Smooth muscle cell of the brain vasculature (primary cell): ENCODE data around the gene SFMBT1.
A peak's percentile ranks its signal among the peaks of the same experiment; 100 is the strongest.
"Not testable (repeated sequence)": the region's sequence is repeated elsewhere in the genome, so short reads cannot be mapped to it uniquely, and the experiment has no call there.

ENCODE experiments used
- DNase-seq: peaks from one replicate; pipeline ENCODE4 v3.0.0-alpha.2; 2012; ENCODE audit warnings: low read depth, low spot score

SFMBT1 gene

DNA sequence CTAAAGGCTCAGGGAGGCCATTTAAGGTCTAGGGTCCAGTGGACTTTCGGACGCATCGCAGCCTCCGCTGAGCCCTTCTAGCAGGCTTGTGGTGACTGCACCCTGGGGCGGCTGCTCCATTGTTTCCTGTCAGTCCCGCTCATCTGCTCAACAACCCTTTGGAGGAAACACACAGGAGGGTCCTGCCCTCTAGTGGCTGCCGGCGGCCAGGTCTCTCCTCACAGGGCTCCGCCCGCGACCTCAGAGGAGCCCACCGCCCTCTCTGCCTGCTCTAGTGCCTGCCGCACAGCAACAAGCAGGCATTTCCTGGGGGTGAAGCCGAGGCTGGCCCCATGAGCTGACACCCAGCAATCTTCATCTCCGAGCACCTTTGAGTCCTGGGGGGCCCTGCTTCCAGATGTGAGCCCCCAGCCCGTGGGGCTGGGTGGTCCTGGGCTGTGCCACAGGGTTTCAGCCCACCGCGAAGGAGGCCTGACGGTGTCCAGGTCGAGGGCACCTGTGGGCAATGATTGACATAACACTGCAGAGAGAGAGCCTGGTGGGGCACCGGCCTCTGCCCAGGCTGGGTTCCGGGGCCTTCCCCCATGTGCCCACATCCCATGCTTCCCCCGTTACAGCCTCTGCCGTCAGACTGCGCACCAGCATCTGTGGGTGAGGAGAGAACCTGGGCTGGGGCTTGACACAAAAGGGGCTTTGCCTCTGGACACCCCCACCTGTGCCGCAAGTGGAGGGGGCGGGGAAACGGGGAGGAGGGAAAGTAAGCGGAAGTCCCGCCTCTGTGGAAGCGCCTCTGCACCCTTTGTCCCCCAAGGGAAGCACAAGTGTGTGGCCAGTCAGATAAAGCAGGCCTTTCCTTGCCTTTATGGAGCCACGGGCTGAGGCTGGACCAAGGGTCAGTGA, 27.0 kb upstream of the SFMBT1 start:
- DNase-seq, result peak; percentile 33

DNA sequence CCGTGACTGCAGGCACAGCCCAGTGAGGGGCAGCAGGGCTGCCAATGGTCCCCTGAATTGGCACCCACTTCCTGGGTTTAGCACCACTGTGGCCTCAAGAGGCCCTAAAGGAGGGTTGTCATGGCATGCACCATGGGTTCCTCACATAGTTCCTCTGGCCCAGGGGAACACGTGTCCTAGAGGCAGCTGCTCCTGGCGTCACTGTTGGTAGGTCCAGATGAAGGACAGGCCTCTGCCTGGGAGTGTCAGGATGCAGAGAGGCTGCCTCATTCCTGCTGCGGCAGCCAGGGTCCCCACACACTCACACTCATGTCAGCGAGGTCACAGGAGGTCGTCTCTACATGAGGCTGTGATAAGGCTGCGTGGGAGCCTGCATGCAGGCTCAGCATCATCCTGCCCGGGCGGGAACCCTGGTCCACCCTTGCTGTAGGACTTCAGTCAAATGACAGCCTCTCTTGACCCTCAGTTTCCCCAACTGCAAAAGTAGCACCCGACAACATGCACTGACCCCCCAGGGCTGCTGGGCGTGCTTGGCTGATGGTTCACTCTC, 26.1 kb upstream of the SFMBT1 start:
- DNase-seq, result no peak

DNA sequence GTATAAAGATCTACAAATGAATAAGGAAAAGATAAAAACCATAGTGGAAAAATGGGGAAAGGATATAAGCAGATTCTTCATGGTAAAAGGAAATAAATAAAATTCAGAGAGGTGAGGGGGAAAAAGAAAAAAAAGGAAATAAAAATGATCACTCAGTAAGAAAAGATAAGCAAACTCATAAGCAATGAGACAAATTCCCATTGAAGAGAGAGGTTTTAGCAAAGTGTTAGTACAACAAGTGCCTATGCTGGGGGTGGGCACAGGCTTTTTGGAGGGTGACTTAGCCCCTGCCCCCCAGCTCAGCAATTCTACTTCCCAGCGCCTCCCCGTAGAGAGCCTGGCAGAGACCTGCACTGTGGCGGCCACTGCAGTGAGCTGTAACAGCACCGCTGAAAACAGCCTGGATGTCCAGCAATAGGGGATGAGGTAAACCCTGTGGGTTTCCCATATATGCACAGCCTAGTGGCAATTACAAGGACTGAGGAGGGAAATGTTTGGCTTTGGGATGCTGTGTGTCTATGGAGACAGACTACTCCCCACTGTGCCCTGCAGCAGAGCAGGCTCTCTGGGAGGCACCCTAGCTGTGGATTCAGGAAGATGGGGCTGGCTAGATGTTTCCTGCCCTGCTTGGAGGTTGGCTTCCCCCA, 23.7 kb upstream of the SFMBT1 start:
- no peak for DNase-seq

DNA sequence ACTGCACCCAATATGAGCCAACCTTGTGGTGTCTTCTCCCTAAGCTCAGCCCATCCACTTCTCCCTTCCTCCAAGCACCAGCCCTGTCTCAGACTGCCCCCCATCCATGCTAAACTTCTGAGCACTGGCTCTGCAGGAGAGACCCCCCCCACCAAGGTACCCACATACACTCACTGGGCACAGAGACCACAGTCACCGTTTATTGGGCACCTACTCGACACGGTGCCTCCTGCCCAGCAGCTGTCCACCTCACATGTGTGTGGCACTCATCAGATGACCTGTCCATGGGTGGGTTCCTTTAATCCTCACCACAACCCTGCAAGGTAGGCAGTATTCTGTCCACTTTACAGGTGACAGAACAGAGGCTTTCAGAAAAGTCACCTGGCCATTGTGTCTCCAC, 22.3 kb upstream of the SFMBT1 start:
- DNase-seq, result no peak

DNA sequence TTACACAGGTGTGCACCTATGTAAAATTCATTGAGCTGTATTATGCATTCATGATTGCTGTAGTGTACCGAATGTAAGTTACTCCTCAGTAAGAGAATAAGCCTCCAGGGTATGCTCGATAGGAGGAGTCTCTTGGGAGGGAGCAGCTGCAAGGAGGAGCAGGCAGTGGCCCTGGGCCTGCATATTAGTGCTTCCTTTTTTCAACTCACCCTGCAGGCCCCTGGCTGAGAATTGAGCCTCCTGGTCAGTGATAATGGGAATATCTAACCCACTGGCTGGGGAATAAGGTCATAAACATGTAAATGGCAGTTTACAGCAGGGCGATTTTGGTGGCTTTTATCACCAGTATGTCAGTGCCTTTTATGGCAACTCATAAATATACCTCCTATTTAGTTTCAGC, 21.7 kb upstream of the SFMBT1 start:
- DNase-seq, result no peak

DNA sequence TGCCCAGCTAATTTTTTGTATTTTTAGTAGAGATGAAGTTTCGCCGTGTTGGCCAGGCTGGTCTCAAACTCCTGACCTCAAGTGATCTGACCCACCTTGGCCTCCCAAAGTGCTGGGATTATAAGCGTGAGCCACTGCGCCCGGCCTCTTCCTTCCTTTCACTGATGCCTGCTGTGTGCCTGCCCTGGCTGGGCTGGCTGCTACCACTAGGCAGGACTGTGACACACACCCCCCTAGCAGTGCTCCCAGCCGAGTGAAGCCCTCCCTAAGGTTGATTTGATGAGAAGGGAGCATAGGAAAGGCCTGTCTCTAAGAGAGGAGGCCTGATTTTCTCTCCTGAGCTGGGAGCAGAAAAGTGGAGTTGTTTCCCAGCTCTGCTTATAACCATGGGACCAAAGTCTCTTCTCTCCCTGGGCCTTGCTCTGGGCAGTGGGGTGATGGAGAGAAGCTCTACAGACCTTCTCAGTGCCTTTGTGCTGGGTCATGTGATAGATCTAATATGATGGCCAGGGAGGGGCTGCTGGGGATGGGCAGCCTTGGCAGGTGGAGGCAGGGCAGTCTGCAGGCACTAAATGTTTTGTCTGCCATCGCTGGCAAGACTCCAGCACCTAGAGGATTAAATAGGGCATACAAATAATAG, 20.1 kb upstream of the SFMBT1 start:
- DNase-seq, result no peak

DNA sequence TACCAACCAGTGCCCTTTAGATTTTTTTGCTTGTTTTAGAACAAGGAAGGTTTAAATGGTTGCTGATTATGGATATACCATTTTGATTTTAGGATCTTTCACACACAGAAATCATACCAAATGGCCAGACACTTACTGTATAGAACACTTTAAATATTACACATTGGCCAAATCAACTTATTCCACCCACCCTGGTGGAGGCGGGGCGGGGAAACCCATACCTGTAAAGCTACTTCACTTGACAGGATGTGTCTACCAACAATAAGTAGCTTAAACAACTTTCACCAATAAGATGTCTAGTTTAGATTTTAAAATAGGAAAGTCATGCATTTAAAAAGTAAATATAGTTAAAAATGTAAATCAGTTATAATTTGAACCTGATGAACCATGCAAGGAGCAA, 17.0 kb upstream of the SFMBT1 start:
- no peak for DNase-seq

DNA sequence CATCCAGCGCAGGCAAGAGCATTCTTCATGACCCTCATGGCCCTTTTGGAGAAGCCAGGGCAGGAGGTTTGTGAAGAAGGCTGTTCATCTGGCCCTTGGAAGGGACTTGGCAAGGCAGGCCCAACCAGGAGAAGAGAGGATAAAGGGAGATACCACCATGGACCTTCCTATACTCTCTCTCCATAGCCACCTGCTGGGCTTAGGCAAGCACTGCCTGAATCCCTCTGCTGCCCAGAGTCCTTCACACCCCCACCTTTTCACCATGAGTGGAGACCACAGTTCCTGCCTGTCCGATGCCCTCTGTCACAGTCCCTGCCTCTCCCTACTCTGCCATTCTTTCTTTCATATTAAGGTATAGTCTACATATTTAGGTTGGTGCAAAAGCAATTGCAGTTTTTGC, 10.6 kb upstream of the SFMBT1 start:
- DNase-seq, result no peak

DNA sequence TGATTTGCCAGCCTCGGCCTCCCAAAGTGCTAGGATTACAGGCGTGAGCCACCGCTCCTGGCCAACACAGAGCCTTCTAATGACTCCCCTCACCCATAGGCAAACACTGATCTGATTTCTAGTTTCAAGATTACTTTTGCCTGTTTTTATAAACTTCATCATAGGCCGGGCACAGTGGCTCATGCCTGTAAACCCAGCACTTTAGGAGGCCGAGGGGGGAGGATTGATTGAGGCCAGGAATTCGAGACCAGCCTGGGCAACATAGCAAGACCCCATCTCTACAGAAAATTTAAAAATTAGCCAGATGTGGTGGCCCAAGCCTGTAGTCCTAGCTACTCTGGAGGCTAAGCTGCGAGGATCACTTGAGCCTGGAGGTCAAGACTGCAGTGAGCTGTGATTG, 8.4 kb upstream of the SFMBT1 start:
- not testable (repeated sequence) for DNase-seq

DNA sequence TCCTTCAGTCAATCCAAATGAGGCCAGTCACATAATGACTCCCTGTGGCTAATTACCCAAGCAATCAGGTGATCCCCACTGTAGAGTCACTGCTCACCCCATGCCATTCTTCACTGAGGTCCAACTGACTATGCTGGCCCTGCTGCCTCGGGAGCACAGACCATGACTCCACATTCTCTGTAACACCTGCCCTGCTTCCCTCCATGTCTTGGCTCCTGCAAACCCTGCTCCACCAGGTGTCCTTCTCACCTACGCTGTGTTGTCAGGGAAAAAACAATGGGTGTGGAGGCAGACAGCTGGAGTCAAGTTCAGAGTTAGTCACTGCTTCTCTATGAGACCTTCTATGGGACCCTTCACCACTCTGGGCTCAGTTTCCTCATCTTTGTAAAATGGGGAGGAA, 6.1 kb upstream of the SFMBT1 start:
- DNase-seq, result no peak

DNA sequence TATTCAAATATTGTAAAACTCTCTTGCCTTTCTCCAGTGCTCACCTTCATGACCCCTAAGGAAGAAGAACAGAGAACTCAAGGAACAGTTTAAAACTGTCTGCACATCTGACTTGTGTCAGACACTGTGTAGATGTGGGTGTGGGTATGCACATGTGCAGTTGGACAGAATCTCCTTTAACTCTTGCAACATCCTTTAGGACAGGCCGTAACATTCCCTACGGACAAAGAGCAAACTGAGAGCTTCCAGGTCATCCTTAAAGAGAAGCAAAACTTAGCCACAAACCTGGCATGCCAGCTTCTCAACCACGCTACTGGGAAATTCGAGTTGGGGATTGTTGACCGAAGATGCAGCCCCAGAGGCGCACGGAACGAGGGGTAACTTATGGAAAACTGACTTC, 4.1 kb upstream of the SFMBT1 start:
- no peak for DNase-seq

DNA sequence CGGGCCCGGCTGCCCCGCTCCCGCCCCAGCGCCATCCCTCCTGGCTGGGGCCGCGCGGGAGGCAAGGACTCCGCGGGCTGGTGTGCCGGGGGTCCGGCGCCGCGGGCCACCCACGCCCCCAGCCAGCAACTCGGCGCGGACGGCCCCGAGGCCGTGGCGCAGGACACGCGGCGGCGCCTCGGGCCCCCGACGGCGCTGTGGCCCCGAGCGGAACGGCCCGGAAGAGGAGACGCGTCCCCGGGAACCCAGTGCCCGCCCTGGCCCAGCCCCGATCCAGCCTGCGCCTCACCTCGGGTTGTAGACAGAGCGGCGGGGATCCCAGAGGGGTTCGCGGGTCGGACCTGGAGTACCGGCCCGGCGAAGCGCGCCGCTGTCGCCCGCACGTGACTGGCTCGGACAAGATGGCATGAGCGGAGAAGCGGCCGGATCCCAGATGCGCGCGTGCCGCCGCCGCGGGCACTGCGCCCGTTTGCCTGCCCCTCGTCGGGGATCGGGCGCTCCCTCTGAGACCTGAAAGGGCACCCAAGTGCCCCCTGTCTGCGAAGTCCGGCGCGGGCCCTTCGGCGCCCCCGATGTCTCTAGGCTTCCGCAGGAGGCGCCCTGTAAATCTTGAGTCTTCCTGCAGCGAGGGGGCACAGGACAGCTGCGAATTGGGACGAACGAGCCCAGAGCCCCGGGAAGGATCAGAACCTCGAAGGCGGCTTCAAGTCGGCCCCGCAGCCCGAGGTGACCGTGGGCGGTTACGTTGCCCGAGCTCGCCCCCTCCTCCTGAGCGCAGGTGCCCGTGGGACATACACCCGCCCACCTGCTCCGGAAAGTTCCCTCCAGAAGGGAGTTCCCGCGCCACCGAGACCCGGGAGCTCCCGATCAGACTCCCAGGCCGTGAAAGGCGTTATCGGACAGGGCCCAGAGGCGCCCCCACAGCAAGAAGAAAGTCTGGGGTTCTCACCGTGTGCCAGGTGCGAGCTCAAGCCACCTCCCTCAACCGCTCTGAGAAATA, 598 bp upstream of the SFMBT1 start:
- DNase-seq, result no peak

DNA sequence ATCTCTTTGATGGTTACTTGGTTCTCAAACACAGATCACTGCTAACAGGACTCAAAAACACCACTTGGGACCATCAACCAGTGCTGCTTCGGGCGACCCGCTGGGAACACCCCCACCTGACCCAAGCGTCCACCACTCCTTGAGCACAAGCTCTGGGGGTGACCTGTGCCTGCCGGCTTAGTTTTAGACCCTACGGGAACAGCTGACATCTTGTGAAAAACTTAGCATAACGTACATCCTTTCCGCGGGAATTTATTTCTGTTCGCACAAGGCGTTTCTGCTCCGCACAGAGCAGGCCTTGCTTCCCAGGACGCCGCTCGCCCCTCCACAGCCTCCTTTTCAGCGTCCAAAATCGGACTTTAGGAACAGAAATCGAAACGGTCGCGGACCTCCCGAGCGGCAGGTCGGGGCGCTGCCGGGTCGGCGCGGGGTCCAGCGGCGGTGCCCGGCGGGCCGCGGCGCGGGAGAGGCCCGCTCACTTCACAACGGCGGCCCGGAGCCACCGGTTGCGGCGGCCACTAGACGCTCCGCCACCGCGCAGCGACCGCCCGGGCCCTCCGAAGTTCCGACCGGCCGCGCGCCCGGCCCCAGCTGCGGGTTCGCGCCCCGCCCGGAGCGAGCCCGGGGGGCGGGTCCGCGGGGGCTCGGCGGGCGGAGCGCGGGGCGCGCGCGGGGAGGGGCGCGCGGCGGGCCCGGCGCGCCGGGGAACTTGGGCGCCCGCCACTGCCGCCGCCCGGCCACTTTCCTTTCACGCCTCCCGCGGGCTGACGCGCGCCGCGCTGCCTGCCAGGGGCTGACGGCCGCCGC, 959 bp downstream of the SFMBT1 start:
- no peak for DNase-seq

DNA sequence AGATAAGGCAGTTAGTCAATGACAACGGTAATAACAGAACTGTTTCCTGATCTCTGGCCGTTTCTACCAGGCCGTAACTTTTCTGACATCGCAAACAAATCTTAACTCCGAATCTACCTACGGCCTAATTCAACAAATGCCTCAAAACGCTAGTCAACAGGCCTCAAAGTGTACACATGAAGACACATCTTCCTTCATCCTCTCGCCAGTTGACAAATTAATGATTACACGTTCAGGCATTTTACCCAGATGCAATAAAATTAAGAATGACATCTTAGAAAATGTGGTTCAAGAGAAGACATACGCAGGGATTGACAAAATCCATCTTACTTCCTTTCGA, 1.5 kb downstream of the SFMBT1 start:
- no peak for DNase-seq

DNA sequence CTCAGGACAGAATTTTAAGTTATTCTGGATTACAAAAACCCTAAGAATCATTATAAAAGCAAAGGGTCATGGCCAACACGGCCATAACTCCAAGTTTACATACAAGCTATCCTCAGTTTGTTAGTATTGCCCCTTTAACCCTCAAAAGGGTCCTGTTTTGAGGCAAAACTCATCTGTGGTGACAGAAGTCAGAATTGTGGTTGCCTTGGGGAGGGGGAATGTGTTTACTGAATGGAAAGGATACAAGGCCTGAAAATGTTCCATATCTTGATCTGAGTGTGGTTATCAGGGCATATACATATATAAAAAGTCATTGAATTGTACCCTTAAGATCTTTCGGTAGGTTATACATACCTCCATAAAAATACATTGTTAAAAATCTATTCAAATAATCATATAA, 2.1 kb downstream of the SFMBT1 start:
- DNase-seq, result no peak

DNA sequence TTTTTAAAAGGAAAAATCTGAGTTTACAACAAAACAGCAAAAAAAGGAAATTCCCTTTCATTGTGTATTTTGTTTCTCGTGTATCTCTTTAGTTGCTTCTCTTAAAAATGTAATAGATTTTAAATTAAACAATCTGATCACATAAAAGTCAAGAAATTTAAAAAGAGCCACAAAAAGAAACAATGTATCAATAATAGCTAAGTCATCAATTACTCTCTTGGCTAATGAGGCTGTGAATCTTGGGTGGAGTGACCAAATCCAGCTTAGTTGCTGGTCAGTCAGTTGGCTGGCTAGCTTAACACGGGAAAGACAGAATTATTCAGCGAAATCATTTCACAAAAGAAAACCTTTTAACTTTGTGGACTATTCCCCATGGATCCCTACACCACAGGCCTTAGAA, 3.2 kb downstream of the SFMBT1 start:
- DNase-seq, result no peak

DNA sequence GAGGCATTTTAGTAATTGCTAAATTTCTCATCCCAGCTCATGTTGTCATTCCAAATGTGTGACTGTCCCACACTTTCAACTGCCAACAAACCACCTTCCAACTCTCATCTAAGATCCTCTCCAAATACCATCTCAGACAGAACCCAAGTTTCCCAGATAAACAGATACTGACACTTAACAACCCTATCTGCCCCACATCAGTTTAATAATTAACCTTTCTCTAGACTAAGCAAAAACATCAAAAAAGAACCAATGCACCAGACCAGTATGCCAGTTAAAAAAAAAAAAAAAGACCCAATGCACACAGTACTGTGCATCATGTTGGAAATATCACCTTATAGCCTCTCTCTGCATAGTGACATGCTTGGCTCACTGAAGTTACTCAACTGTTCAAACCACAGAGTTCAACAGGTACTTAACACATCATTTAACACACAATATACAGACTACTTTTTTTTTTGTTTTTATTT, 5.5 kb downstream of the SFMBT1 start:
- no peak for DNase-seq

DNA sequence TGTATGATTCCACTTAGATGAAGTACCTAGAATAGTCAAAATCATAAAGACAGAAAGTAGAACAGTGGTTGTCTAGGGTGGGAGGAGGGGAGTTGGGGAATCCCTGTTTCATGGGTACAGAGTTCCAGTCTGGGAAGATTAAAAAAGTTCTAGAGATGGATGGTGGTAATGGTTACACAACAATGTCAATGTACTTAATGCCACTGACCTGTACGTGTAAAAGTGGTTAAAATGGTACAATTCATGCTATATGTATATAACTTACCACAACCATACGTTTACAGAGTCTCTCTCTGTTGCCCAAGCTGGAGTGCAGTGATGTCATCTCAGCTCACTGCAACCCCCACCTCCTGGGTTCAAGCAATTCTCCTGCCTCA, 6.5 kb downstream of the SFMBT1 start:
- DNase-seq, result no peak

DNA sequence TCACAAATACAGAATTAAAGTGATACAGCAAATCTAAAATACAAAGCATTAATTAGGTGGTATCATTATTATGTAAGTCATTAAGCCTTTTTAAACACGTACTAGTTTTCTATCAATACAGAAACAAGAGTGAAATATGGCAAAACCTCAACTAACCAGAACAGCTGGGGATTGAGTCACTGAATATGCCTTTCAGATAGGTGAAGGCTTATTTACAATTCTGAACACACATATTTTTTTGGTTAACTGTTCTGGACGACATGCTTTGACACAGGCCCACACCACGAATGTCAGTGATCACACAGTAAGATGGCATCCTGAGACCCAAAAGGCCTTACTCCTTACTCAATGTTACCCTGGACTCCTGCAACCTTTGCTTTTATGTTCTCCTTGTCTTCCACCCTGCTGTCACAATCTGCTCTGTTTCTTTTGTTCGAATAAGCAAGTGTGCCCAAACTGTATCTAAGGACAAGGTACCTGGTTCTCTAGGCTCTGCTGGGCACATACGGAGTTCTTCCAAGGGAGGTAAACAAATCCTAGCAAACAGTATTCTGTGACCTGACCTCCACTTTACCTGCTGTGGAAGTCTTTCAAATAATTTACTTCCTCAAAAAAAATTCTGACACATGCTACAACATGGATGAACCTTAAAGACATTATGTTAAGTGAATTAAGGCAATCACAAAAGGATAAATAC, 7.0 kb downstream of the SFMBT1 start:
- DNase-seq, result no peak
